ENCODE data around the gene OPTC. TPM values are rescaled to one million over a fixed set of nuclear protein-coding genes. Genes with fewer than 3 reads are reported as not detected.

OPTC gene
- total RNA-seq, 1 experiment from 2014 or later: not detected

GRCh38 chr1:203462143-203462542 is 31.8 kb upstream of the OPTC start:
- 0 out of 2 replicates have a peak, but pooled peaks cover 3% of the 10 kb centered on the region for H3K27me3 ChIP-seq (ENCODE audit: insufficient read depth, low read length)

DNA sequence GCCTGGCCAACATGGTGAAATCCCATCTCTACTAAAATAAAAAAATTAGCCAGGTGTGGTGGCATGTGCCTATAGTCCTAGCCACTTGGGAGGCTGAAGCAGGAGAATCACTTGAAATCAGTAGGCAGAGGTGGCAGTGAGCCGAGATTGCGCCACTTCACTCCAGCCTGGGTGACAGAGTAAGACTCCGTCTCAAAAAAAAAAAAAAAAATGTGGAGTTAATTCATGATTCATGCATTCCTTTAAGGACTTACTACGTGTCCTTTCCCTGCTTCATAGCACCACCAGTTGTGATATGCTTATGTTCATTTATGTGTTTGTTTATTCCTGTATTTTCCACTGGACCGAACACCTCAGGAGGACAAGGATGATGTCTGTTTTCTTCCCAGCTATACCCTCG is 31.1 kb upstream of the OPTC start:
- Histone ChIP-seq H3K4me2 (ENCODE audit: low read length) (no peak overlapping the region), H3K27me3 (ENCODE audit: insufficient read depth, low read length) (0 out of 2 replicates have a peak, but pooled peaks cover 3% of the 10 kb centered on the region), H4K20me1 (ENCODE audit: insufficient read depth) (no peaks in the 10 kb centered on the region), H3K9me3 (ENCODE audit: control insufficient read depth in 1 of 2, insufficient read depth in 1 of 2, low read depth in 1 of 2, low read length in 2 of 2) (no peaks in the 10 kb centered on the region), H3K36me3 (ENCODE audit: control insufficient read depth in 1 of 2, insufficient read depth in 2 of 2, low read length in 2 of 2) (no peaks in the 10 kb centered on the region), H3K4me3 (replicated peaks in 1 of 2; ENCODE audit: low read depth in 1 of 2, low read length in 2 of 2) (no peak overlapping the region), H3K9ac (ENCODE audit: low read length) (no peak overlapping the region), H3K79me2 (ENCODE audit: insufficient read depth, low read length) (no peaks in the 10 kb centered on the region), H3K27ac (ENCODE audit: low read depth, low read length) (no peak overlapping the region), H3K4me1 (ENCODE audit: control insufficient read depth in 1 of 2, insufficient read depth in 2 of 2, low read length in 2 of 2) (no peaks in the 10 kb centered on the region), H2AFZ (ENCODE audit: low read depth, low read length, poor library complexity, severe bottlenecking) (no peak overlapping the region), H3K9me2 (ENCODE audit: insufficient read depth) (no peaks in the 10 kb centered on the region)
- no peak for ATAC-seq
- BruUV-seq (replicated peaks): no TSS peak
- DNase-seq (ENCODE audit: low read depth, low spot score): no peak
- ChIA-PET POLR2A (no interaction called here), RAD21 (ENCODE audit: low non-redundant PET in 1 of 2, low total read pairs in 2 of 2, uncharacterized antibody in 2 of 2, unreplicated experiment in 2 of 2) (interaction anchor here in 1 of 2 experiments (0.5 kb wide), 1 partner anchor 126 kb away, joined by 4 read pairs; no protein-coding TSS in a partner anchor), CTCF (no interaction called here)
- intact Hi-C loops (cut with micrococcal nuclease): no loop called here
- TF ChIP-seq, protein P1, sequence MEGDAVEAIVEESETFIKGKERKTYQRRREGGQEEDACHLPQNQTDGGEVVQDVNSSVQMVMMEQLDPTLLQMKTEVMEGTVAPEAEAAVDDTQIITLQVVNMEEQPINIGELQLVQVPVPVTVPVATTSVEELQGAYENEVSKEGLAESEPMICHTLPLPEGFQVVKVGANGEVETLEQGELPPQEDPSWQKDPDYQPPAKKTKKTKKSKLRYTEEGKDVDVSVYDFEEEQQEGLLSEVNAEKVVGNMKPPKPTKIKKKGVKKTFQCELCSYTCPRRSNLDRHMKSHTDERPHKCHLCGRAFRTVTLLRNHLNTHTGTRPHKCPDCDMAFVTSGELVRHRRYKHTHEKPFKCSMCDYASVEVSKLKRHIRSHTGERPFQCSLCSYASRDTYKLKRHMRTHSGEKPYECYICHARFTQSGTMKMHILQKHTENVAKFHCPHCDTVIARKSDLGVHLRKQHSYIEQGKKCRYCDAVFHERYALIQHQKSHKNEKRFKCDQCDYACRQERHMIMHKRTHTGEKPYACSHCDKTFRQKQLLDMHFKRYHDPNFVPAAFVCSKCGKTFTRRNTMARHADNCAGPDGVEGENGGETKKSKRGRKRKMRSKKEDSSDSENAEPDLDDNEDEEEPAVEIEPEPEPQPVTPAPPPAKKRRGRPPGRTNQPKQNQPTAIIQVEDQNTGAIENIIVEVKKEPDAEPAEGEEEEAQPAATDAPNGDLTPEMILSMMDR (IDR thresholded peaks at IDR 0.05 in 2 of 3, conservative IDR thresholded peaks at IDR 0.05 in 1 of 3; ENCODE audit: borderline replicate concordance in 1 of 3, insufficient read depth in 1 of 3, low read depth in 2 of 3, low read length in 2 of 3): no peak
- TF ChIP-seq RAD21 (IDR thresholded peaks at IDR 0.05; ENCODE audit: low read depth): no peak
- TF ChIP-seq YY1 (IDR thresholded peaks at IDR 0.05; ENCODE audit: extremely low read depth, insufficient replicate concordance, low read depth, low read length): no peak
- TF ChIP-seq, protein P2, sequence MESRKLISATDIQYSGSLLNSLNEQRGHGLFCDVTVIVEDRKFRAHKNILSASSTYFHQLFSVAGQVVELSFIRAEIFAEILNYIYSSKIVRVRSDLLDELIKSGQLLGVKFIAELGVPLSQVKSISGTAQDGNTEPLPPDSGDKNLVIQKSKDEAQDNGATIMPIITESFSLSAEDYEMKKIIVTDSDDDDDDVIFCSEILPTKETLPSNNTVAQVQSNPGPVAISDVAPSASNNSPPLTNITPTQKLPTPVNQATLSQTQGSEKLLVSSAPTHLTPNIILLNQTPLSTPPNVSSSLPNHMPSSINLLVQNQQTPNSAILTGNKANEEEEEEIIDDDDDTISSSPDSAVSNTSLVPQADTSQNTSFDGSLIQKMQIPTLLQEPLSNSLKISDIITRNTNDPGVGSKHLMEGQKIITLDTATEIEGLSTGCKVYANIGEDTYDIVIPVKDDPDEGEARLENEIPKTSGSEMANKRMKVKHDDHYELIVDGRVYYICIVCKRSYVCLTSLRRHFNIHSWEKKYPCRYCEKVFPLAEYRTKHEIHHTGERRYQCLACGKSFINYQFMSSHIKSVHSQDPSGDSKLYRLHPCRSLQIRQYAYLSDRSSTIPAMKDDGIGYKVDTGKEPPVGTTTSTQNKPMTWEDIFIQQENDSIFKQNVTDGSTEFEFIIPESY (IDR thresholded peaks at IDR 0.05; ENCODE audit: extremely low read depth, insufficient replicate concordance, low read length): no peak
- TF ChIP-seq POLR2AphosphoS5 (IDR thresholded peaks at IDR 0.05; ENCODE audit: low read depth, low read length): no peak
- no peak for TF ChIP-seq REST (IDR thresholded peaks at IDR 0.05; ENCODE audit: low read depth)
- TF ChIP-seq SIN3A (IDR thresholded peaks at IDR 0.05; ENCODE audit: low read depth): no peak
- no peak for TF ChIP-seq JUND (IDR thresholded peaks at IDR 0.05)
- TF ChIP-seq CBX3 (IDR thresholded peaks at IDR 0.05; ENCODE audit: low read depth): no peak
- TF ChIP-seq SRF (IDR thresholded peaks at IDR 0.05; ENCODE audit: low read depth): no peak
- no peak for TF ChIP-seq EZH2 (IDR thresholded peaks at IDR 0.05)

More at GRCh38 chr1:203462143-203462542, 31.8 kb upstream of the OPTC start:
- Histone ChIP-seq H3K36me3 (ENCODE audit: control insufficient read depth in 1 of 2, insufficient read depth in 2 of 2, low read length in 2 of 2) (no peaks in the 10 kb centered on the region), H4K20me1 (ENCODE audit: insufficient read depth) (no peaks in the 10 kb centered on the region), H3K9me2 (ENCODE audit: insufficient read depth) (no peaks in the 10 kb centered on the region), H3K4me2 (ENCODE audit: low read length) (no peak overlapping the region), H2AFZ (ENCODE audit: low read depth, low read length, poor library complexity, severe bottlenecking) (no peak overlapping the region), H3K4me1 (ENCODE audit: control insufficient read depth in 1 of 2, insufficient read depth in 2 of 2, low read length in 2 of 2) (no peaks in the 10 kb centered on the region), H3K4me3 (replicated peaks in 1 of 2; ENCODE audit: low read depth in 1 of 2, low read length in 2 of 2) (no peak overlapping the region), H3K79me2 (ENCODE audit: insufficient read depth, low read length) (no peaks in the 10 kb centered on the region), H3K9me3 (ENCODE audit: control insufficient read depth in 1 of 2, insufficient read depth in 1 of 2, low read depth in 1 of 2, low read length in 2 of 2) (no peaks in the 10 kb centered on the region), H3K27ac (ENCODE audit: low read depth, low read length) (no peak overlapping the region), H3K9ac (ENCODE audit: low read length) (no peak overlapping the region)
- TF ChIP-seq RAD21 (IDR thresholded peaks at IDR 0.05; ENCODE audit: low read depth): no peak
- TF ChIP-seq EZH2 (IDR thresholded peaks at IDR 0.05): no peak
- no peak for TF ChIP-seq SRF (IDR thresholded peaks at IDR 0.05; ENCODE audit: low read depth)
- TF ChIP-seq ELF1 (IDR thresholded peaks at IDR 0.05; ENCODE audit: borderline replicate concordance, low read depth): no peak
- no peak for TF ChIP-seq POLR2AphosphoS5 (IDR thresholded peaks at IDR 0.05; ENCODE audit: low read depth, low read length)
- ATAC-seq: no peak
- ChIA-PET POLR2A (no interaction called here), CTCF (no interaction called here), RAD21 (ENCODE audit: low non-redundant PET in 1 of 2, low total read pairs in 2 of 2, uncharacterized antibody in 2 of 2, unreplicated experiment in 2 of 2) (no interaction called here)
- intact Hi-C loops (cut with micrococcal nuclease): no loop called here
- no peak for DNase-seq (ENCODE audit: low read depth, low spot score)
- BruUV-seq (replicated peaks): no TSS peak
